ENCODE measurements around the gene IGF1R.

DNA sequence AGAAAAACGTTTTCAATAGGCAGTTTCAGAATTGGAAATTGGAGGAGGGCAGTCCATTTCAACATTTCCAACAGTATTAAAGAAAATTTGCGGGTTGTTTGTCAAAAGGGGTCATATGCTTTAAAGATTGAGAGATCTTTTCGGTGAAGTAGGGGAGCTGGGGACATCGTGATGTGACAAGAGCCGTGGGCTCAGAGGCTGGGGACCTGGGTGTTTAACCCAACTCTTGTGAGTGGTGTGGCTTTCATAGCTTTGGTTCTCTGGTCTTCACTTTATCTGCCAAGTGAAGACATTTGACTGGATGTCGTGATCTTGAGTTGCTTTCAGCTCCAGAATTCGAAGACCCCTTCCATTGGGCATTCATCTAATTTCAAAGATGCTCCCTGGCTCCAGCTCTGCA, 226.0 kb downstream of the IGF1R start:
- TF ChIP-seq EP300 (IDR thresholded peaks at IDR 0.05) = no peak
- no peak for TF ChIP-seq CTCF (IDR thresholded peaks at IDR 0.05)
- TF ChIP-seq POLR2AphosphoS5 (IDR thresholded peaks at IDR 0.05) = no peak
